Loucy (cell line): ENCODE data around the gene TMIGD3.

ENCODE experiments used
- CTCF ChIP-seq: fragments of 200-600 bp; sonication (generic); conservative IDR thresholded peaks from 2 replicates; pipeline ENCODE4 v1.5.1; 2014; ENCODE audit warnings: mild to moderate bottlenecking, antibody characterized with exemption, low read length
- EZH2phosphoT487 ChIP-seq: fragments of 200-600 bp; IDR thresholded peaks from 2 replicates; pipeline ENCODE4 v1.6.1; 2018; ENCODE audit warnings: antibody characterized with exemption, mild to moderate bottlenecking, moderate library complexity, borderline replicate concordance

GRCh38 chr1:111449703-111450017 is 53.8 kb downstream of the TMIGD3 start:
- TF ChIP-seq CTCF (no peak), EZH2phosphoT487 (no peak)
